ENCODE results near the gene ZNF532.

Gene ZNF532

GRCh38 chr18:58951986-58952702 is 87.5 kb downstream of the ZNF532 start:
- no peak for DNase-seq

- DNase-seq: no peak
Observed at GRCh38 chr18:58952858-58953257, 88.2 kb downstream of the ZNF532 start.

- DNase-seq: no peak
Observed at GRCh38 chr18:58953627-58954026, 89.0 kb downstream of the ZNF532 start.

GRCh38 chr18:58955001-58955400 is 90.3 kb downstream of the ZNF532 start:
- no peak for DNase-seq

GRCh38 chr18:58955738-58956137 is 91.1 kb downstream of the ZNF532 start:
- DNase-seq: no peak

- DNase-seq: no peak
Observed at GRCh38 chr18:58958628-58959027, 94.0 kb downstream of the ZNF532 start.

- no peak for DNase-seq
Observed at GRCh38 chr18:58960508-58960907, 95.8 kb downstream of the ZNF532 start.

- no peak for DNase-seq
Observed at GRCh38 chr18:58960946-58961722, 96.5 kb downstream of the ZNF532 start.

- no peak for DNase-seq
Observed at GRCh38 chr18:58962336-58962735, 97.7 kb downstream of the ZNF532 start.

- DNase-seq: no peak
Observed at GRCh38 chr18:58965291-58966004, 100.8 kb downstream of the ZNF532 start.

GRCh38 chr18:58966005-58966677 is 101.5 kb downstream of the ZNF532 start:
- no peak for DNase-seq

GRCh38 chr18:58966704-58967103 is 102.0 kb downstream of the ZNF532 start:
- no peak for DNase-seq

GRCh38 chr18:58967751-58968254 is 103.1 kb downstream of the ZNF532 start:
- DNase-seq: no peak

GRCh38 chr18:58970943-58971790 is 106.5 kb downstream of the ZNF532 start:
- DNase-seq: no peak

GRCh38 chr18:58975296-58975695 is 110.6 kb downstream of the ZNF532 start:
- DNase-seq: no peak

GRCh38 chr18:58975781-58976180 is 111.1 kb downstream of the ZNF532 start:
- DNase-seq: no peak

- no peak for DNase-seq
Observed at GRCh38 chr18:58977223-58977622, 112.5 kb downstream of the ZNF532 start.

- no peak for DNase-seq
Observed at GRCh38 chr18:58977801-58978200, 113.1 kb downstream of the ZNF532 start.

GRCh38 chr18:58978916-58979315 is 114.2 kb downstream of the ZNF532 start:
- DNase-seq: no peak

- DNase-seq: no peak
Observed at GRCh38 chr18:58979615-58980014, 114.9 kb downstream of the ZNF532 start.

GRCh38 chr18:58980991-58981390 is 116.3 kb downstream of the ZNF532 start:
- DNase-seq: no peak
